K562 (cell line): ENCODE results near the gene PHF21B. TPM values are rescaled to one million over a fixed set of nuclear protein-coding genes. Genes with fewer than 3 reads are reported as not detected.

Experiments
- CBFA2T2 ChIP-seq: fragments of 450-650 bp; conservative IDR thresholded peaks from 2 replicates; pipeline ENCODE4 v1.6.1; 2017; ENCODE audit warnings: mild to moderate bottlenecking
- JUN ChIP-seq, 2 experiments: sonication (generic) in 1 of 2; formaldehyde crosslinking in 1 of 2; IDR thresholded peaks; 2 replicates each; pipeline versions ENCODE4 v1.6.1 to v1.8.0; 2012 to 2022; ENCODE audit warnings: borderline replicate concordance in 2 of 2, mild to moderate bottlenecking in 2 of 2, improper control_type of control experiment in 1 of 2, low read depth in 1 of 2, low read length in 1 of 2, missing genetic modification reagents in 1 of 2
- polyA plus RNA-seq, 8 experiments: library from polyadenylated mRNA; depleted of rRNA in 4 of 8; stranded (reverse) in 5 of 8; unstranded in 3 of 8; fragments of >200 nt; fragmentation: Nextera tagmentation in 2 of 8; fragmentation: Illumina TruSeq in 1 of 8; extraction: Ambion mirVana in 2 of 8; extraction: Trizol in 1 of 8; gene quantifications; 2 replicates each; pipeline versions ENCODE4 v1.2.1 to v1.2.3, GENCODE V29; 2011 to 2014; ENCODE audit warnings: inconsistent platforms in 1 of 8, missing spikeins in 1 of 8
- total RNA-seq, 7 experiments: library from RNA; depleted of rRNA in 6 of 7; stranded (reverse); fragments of >200 nt in 6 of 7; fragmentation: Illumina TruSeq in 2 of 7; extraction: Trizol in 2 of 7; gene quantifications; 2 replicates each; pipeline versions ENCODE4 v1.2.1 to v1.2.3, GENCODE V29; 2011 to 2021; ENCODE audit warnings: low replicate concordance in 1 of 7
- TF ChIP-seq, protein P1 (sequence below): sonication (generic); formaldehyde crosslinking; IDR thresholded peaks from 2 replicates; pipeline ENCODE4 v1.4.0; 2020; ENCODE audit warnings: mild to moderate bottlenecking, missing genetic modification reagents
- TF ChIP-seq, protein P2 (sequence below), 2 experiments: IDR thresholded peaks; 2 replicates each; pipeline ENCODE4 v1.6.1; 2012; ENCODE audit warnings: improper control_type of control experiment in 2 of 2, low read depth in 2 of 2, low read length in 2 of 2, borderline replicate concordance in 1 of 2

The PHF21B gene
- total and polyA plus RNA-seq, 9 of the 15 experiments (the other 6 are each of a cell fraction or from before 2014, with no cell fraction given): 0.04 TPM; not detected in 8

DNA sequence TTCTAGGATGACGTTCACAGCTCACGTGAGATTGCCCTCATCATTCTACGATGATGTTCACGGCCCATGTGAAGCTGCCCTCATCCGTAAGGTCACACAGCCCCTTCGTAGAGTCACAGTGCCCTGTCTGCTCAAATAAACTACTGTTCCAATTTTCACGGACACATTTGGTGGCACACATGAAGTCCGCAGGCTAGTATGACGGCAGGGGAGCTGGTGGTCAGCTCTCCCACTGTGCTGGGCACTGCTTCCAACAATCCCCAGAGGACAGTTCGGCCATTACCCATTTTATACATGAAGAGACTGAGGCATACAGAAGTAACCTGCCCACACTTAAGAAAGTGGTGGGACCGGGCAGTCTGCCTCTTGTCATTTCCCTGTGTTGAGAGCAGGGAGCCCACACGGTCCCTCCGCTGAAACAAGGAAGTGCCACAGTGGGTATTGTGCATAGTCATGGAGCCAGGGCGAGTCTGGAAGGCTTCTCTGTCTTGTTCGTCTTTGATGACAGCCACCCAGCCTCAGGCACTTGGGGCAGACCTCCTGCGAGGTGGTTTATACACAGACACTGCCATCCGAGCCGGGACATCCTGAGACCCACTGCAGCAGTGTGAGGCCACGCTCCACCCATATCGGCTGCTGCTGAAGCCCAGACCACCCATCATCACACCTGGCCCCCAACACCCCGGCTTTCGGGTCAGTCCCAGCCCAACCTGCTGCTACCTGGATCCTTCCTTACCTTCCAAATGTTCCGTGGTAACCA lies 114.3 kb downstream of the PHF21B start (continued):
- no peak for TF ChIP-seq CBFA2T2
- TF ChIP-seq, protein P1, sequence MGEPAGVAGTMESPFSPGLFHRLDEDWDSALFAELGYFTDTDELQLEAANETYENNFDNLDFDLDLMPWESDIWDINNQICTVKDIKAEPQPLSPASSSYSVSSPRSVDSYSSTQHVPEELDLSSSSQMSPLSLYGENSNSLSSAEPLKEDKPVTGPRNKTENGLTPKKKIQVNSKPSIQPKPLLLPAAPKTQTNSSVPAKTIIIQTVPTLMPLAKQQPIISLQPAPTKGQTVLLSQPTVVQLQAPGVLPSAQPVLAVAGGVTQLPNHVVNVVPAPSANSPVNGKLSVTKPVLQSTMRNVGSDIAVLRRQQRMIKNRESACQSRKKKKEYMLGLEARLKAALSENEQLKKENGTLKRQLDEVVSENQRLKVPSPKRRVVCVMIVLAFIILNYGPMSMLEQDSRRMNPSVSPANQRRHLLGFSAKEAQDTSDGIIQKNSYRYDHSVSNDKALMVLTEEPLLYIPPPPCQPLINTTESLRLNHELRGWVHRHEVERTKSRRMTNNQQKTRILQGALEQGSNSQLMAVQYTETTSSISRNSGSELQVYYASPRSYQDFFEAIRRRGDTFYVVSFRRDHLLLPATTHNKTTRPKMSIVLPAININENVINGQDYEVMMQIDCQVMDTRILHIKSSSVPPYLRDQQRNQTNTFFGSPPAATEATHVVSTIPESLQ (CRISPR knock-in tag): no peak
- TF ChIP-seq, protein P2, sequence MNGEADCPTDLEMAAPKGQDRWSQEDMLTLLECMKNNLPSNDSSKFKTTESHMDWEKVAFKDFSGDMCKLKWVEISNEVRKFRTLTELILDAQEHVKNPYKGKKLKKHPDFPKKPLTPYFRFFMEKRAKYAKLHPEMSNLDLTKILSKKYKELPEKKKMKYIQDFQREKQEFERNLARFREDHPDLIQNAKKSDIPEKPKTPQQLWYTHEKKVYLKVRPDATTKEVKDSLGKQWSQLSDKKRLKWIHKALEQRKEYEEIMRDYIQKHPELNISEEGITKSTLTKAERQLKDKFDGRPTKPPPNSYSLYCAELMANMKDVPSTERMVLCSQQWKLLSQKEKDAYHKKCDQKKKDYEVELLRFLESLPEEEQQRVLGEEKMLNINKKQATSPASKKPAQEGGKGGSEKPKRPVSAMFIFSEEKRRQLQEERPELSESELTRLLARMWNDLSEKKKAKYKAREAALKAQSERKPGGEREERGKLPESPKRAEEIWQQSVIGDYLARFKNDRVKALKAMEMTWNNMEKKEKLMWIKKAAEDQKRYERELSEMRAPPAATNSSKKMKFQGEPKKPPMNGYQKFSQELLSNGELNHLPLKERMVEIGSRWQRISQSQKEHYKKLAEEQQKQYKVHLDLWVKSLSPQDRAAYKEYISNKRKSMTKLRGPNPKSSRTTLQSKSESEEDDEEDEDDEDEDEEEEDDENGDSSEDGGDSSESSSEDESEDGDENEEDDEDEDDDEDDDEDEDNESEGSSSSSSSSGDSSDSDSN (IDR thresholded peaks at IDR 0.05; ENCODE audit: borderline replicate concordance in 1 of 2, low read depth in 2 of 2, low read length in 2 of 2): no peak
- TF ChIP-seq JUN (IDR thresholded peaks at IDR 0.05; ENCODE audit: borderline replicate concordance, low read depth, low read length): no peak
- no peak for TF ChIP-seq JUN (CRISPR knock-in tag; IDR thresholded peaks at IDR 0.05; ENCODE audit: borderline replicate concordance)
